Endothelial cell of umbilical vein (primary cell): ENCODE results near the gene CFTR. TPM values are rescaled to one million over a fixed set of nuclear protein-coding genes. Genes with fewer than 3 reads are reported as not detected.

Experiments
- BruUV-seq: library from RNA; stranded (reverse); fragments of 400-500 nt; replicated peaks from 2 replicates; lab custom pipeline; 2021; lab: Mats Ljungman, UMichigan
- CTCF ChIA-PET: fragments of 300-600, 350-600 bp; sonication (Branson Sonifier 250); formaldehyde crosslinking; loops from one replicate; lab custom pipeline; 2021; ENCODE audit warnings: antibody characterized with exemption, inconsistent platforms; lab: Charles Lee
- POLR2A ChIA-PET: fragments of 300-600, 350-600 bp; sonication (Branson Sonifier 250); formaldehyde crosslinking; loops from one replicate; lab custom pipeline; 2021; ENCODE audit warnings: antibody characterized with exemption, inconsistent platforms; lab: Charles Lee
- DNase-seq: peaks from one replicate; pipeline ENCODE4 v3.0.0-alpha.2; 2011; ENCODE audit warnings: low read depth, low spot score
- FAIRE-seq: peaks from 2 replicates; lab custom pipeline; 2011; peaks lifted over from hg19 to GRCh38; lab: Jason Lieb, UNC
- H2AFZ ChIP-seq: 2 replicates; pipeline ENCODE4 v1.6.0; 2012; ENCODE audit warnings: low read depth, low read length, control low read depth, inconsistent platforms
- H3K27ac ChIP-seq: 2 replicates; pipeline ENCODE4 v1.5.1; 2011; ENCODE audit warnings: low read depth, mild to moderate bottlenecking, control low read depth, low read length, moderate library complexity; ENCODE audit not compliant: insufficient read depth
- H3K27me3 ChIP-seq, 2 experiments: 2 replicates each; pipeline versions ENCODE4 v1.6.0 to v1.6.1; 2011; ENCODE audit warnings: low read length in 2 of 2, mixed read lengths in 1 of 2; ENCODE audit not compliant: control insufficient read depth in 2 of 2, insufficient read depth in 2 of 2
- H3K36me3 ChIP-seq, 2 experiments: 2 replicates in 1 of 2; 3 replicates in 1 of 2; pipeline ENCODE4 v1.5.1; 2011; ENCODE audit warnings: low read length in 2 of 2, mild to moderate bottlenecking in 1 of 2, moderate library complexity in 1 of 2; ENCODE audit not compliant: control insufficient read depth in 2 of 2, insufficient read depth in 2 of 2; ENCODE audit errors: extremely low read depth in 1 of 2
- H3K4me1 ChIP-seq: 3 replicates; pipeline ENCODE4 v1.5.1; 2011; ENCODE audit warnings: mild to moderate bottlenecking, low read length; ENCODE audit not compliant: control insufficient read depth, insufficient read depth; ENCODE audit errors: extremely low read depth
- H3K4me2 ChIP-seq: 2 replicates; pipeline ENCODE4 v1.6.1; 2011; ENCODE audit warnings: low read length, control low read depth, mixed read lengths; ENCODE audit not compliant: insufficient read depth
- H3K4me3 ChIP-seq, 3 experiments: fragments of 200-600 bp in 1 of 3; sonication (generic), shearing (Covaris generic) in 1 of 3; replicated peaks in 1 of 3; 2 replicates each; pipeline ENCODE4 v1.5.1; 2011 to 2016; ENCODE audit warnings: control low read depth in 3 of 3, low read length in 3 of 3, mild to moderate bottlenecking in 2 of 3, inconsistent platforms in 1 of 3, low read depth in 1 of 3, moderate library complexity in 1 of 3; ENCODE audit not compliant: insufficient read depth in 1 of 3
- H3K79me2 ChIP-seq: 2 replicates; pipeline ENCODE4 v1.6.0; 2012; ENCODE audit warnings: low read length, inconsistent platforms; ENCODE audit not compliant: control insufficient read depth, insufficient read depth
- H3K9ac ChIP-seq: replicated peaks from 2 replicates; pipeline ENCODE3; 2011; ENCODE audit warnings: low read length, control low read depth; ENCODE audit not compliant: insufficient read depth; ENCODE audit errors: extremely low read depth
- H3K9me1 ChIP-seq: replicated peaks from 3 replicates; pipeline ENCODE4 v1.6.0; 2011; ENCODE audit warnings: mild to moderate bottlenecking, low read length; ENCODE audit not compliant: control insufficient read depth, insufficient read depth; ENCODE audit errors: extremely low read depth
- H3K9me3 ChIP-seq: replicated peaks from 2 replicates; pipeline ENCODE4 v1.5.1; 2012; ENCODE audit warnings: low read length, inconsistent platforms; ENCODE audit not compliant: control insufficient read depth, insufficient read depth
- H4K20me1 ChIP-seq: replicated peaks from 2 replicates; pipeline ENCODE3; 2011; ENCODE audit warnings: mild to moderate bottlenecking, low read length; ENCODE audit not compliant: control insufficient read depth, insufficient read depth; ENCODE audit errors: extremely low read depth
- CTCF ChIP-seq, 2 donors: IDR thresholded peaks; 1 replicate in 1 of 2; 2 replicates in 1 of 2; pipeline ENCODE4 v1.5.1; 2011; ENCODE audit warnings: low read length in 2 of 2, mild to moderate bottlenecking in 2 of 2, moderate library complexity in 2 of 2, control low read depth in 1 of 2, inconsistent platforms in 1 of 2, low read depth in 1 of 2; ENCODE audit not compliant: insufficient read depth in 1 of 2; ENCODE audit errors: extremely low read depth in 1 of 2
- EZH2 ChIP-seq: IDR thresholded peaks from 2 replicates; pipeline ENCODE4 v1.6.1; 2012; ENCODE audit warnings: borderline replicate concordance, low read depth, mild to moderate bottlenecking, moderate library complexity, low read length, inconsistent platforms; ENCODE audit not compliant: severe bottlenecking
- FOS ChIP-seq: IDR thresholded peaks from 2 replicates; pipeline ENCODE4 v1.6.1; 2011; ENCODE audit warnings: mild to moderate bottlenecking, low read length, moderate library complexity, borderline replicate concordance; ENCODE audit not compliant: insufficient read depth
- GATA2 ChIP-seq: IDR thresholded peaks from 2 replicates; pipeline ENCODE4 v1.7.0; 2011; ENCODE audit warnings: low read depth, mild to moderate bottlenecking, moderate library complexity, mixed read lengths, low read length; ENCODE audit not compliant: insufficient read length, insufficient read depth
- JUN ChIP-seq: IDR thresholded peaks from 2 replicates; pipeline ENCODE4 v1.6.1; 2011; ENCODE audit warnings: borderline replicate concordance, low read depth; ENCODE audit not compliant: insufficient read length, insufficient read depth
- MAX ChIP-seq: IDR thresholded peaks from 2 replicates; pipeline ENCODE4 v1.6.1; 2011; ENCODE audit not compliant: insufficient read depth, insufficient read length
- MYC ChIP-seq: IDR thresholded peaks from one replicate; pipeline ENCODE4 v1.6.1; 2011; ENCODE audit warnings: mild to moderate bottlenecking, low read depth, low read length
- POLR2A ChIP-seq: IDR thresholded peaks from 2 replicates; pipeline ENCODE4 v1.6.1; 2012; ENCODE audit warnings: low read depth, mild to moderate bottlenecking, control low read depth, low read length
- POLR2AphosphoS5 ChIP-seq: IDR thresholded peaks from 2 replicates; pipeline ENCODE4 v1.6.1; 2012; ENCODE audit warnings: low read depth, mild to moderate bottlenecking, control low read depth, low read length, moderate library complexity; ENCODE audit not compliant: insufficient read depth
- dilution Hi-C: fragments of 300-500 bp; cut with MboI; formaldehyde crosslinking; loops from one replicate; pipeline ENCODE4 v1.15.0; 2019; ENCODE audit warnings: low sequenced_read_pairs; ENCODE audit not compliant: extremely low pct_ligation_motif_present
- intact Hi-C: fragments of 100-400 bp; cut with micrococcal nuclease; formaldehyde crosslinking; loops from one replicate; pipeline ENCODE4 v1.10.0; 2022
- polyA plus RNA-seq, 4 experiments: library from polyadenylated mRNA; depleted of rRNA in 3 of 4; stranded (reverse) in 3 of 4; unstranded in 1 of 4; fragments of >200 nt; gene quantifications; 2 replicates each; pipeline versions ENCODE4 v1.2.1 to v1.2.3, GENCODE V29; 2011 to 2012; ENCODE audit warnings: missing spikeins in 1 of 4
- total RNA-seq: library from RNA; stranded (reverse); gene quantifications from 2 replicates; pipeline ENCODE4 v1.2.3, GENCODE V29; 2021

CFTR gene
- total and polyA plus RNA-seq, 2 donors (not counting 3 experiments of a cell fraction or from before 2014, with no cell fraction given) = 0.03 TPM; not detected in 1

DNA sequence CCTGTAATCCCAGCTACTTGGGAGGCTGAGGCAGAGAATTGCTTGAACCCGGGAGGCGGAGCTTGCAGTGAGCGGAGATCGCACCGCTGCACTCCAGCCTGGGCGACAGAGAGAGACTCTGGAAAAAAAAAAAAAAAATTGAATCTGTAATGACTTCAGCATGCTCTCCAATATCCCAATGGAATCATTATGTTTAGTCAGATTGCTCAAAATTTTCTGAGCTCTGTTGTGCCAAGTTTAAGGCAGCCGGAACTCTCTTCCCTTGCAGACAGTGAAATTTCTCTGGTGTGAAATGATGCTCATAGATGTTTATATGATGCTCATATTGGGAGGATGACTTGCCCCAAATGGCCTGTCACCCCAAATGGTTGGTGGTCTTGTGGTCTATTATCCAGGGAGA lies 212.5 kb downstream of the CFTR start:
- no peak for FAIRE-seq
- no peak for DNase-seq
- Histone ChIP-seq H3K4me1 (no peaks in the 10 kb centered on the region), H3K79me2 (no peaks in the 10 kb centered on the region), H2AFZ (no peak overlapping the region), H3K9me3 (no peaks in the 10 kb centered on the region), H3K36me3 (no peaks in the 10 kb centered on the region), H3K4me2 (no peak overlapping the region), H4K20me1 (no peaks in the 10 kb centered on the region), H3K9me1 (no peaks in the 10 kb centered on the region), H3K4me3 (no peak overlapping the region), H3K27ac (no peak overlapping the region), H3K27me3 (no peaks in the 10 kb centered on the region), H3K9ac (no peak overlapping the region)
- dilution Hi-C loops (no loop called here), intact Hi-C loops (no loop called here)
- ChIA-PET POLR2A (no interaction called here), CTCF (no interaction called here)
- no peak for TF ChIP-seq POLR2A
- no TSS peak for BruUV-seq

DNA sequence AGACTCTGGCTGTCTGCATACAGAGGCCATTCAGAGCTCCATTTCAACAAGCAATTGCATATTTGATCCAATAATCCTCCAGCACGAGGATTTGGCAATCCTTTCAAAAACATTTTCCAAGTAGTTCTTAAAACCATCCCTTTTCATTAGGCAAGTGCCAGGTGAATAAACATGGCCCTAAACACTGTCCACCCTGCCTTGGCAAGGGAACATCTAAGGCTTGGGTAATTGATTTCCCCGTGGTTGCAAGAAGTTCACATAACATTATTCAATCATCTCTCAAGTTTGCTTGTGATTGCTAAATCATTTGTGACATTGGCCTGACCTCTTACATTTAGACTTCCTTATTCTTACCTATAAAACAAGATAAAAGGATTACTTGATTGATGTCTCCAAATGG lies 218.2 kb downstream of the CFTR start:
- H3K4me2 ChIP-seq = no peak overlapping the region
- ChIA-PET POLR2A (no interaction called here), CTCF (interaction anchor here (1.0 kb wide), 1 partner anchor 18 kb away, joined by 3 read pairs; no protein-coding TSS in a partner anchor)
- no peaks in the 10 kb centered on the region for H3K4me1 ChIP-seq
- BruUV-seq = no TSS peak
- FAIRE-seq = no peak
- no peaks in the 10 kb centered on the region for H3K9me3 ChIP-seq
- no peak overlapping the region for H2AFZ ChIP-seq
- intact Hi-C loops = no loop called here
- DNase-seq = no peak
- H3K36me3 ChIP-seq = no peaks in the 10 kb centered on the region
- H3K9me1 ChIP-seq = no peaks in the 10 kb centered on the region
- H3K4me3 ChIP-seq = no peak overlapping the region
- no peaks in the 10 kb centered on the region for H3K79me2 ChIP-seq
- dilution Hi-C loops = no loop called here
- no peak for TF ChIP-seq MAX
- no peak for TF ChIP-seq GATA2
- no peak for TF ChIP-seq FOS
- no peak for TF ChIP-seq POLR2AphosphoS5
- TF ChIP-seq CTCF (IDR thresholded peaks at IDR 0.05; ENCODE audit: extremely low read depth in 1 of 2, insufficient read depth in 1 of 2, low read depth in 1 of 2, low read length in 2 of 2) = no peak
- TF ChIP-seq EZH2 = no peak
- TF ChIP-seq MYC = no peak
- no peak for TF ChIP-seq JUN
- no peak for TF ChIP-seq POLR2A
- no peak overlapping the region for H3K27ac ChIP-seq
- H4K20me1 ChIP-seq = no peaks in the 10 kb centered on the region
- no peaks in the 10 kb centered on the region for H3K27me3 ChIP-seq
- no peak overlapping the region for H3K9ac ChIP-seq
